Panc1 (cell line): ENCODE results near the gene MOB4. TPM values are rescaled to one million over a fixed set of nuclear protein-coding genes. Genes with fewer than 3 reads are reported as not detected.

Experiments used
- ATAC-seq: fragments of 200-7000 bp; cut with Tn5 transposase; 2 replicates; pipeline ENCODE4 v1.9.1; 2020; ENCODE audit warnings: mild to moderate bottlenecking, moderate library complexity
- BruUV-seq: library from RNA; stranded (reverse); fragments of 400-500 nt; replicated peaks from 2 replicates; lab custom pipeline; 2021; lab: Mats Ljungman, UMichigan
- CTCF ChIA-PET: fragments of 300-600 bp; sonication (Branson Sonifier 250); formaldehyde crosslinking; loops from one replicate; lab custom pipeline; 2022; ENCODE audit warnings: antibody characterized with exemption; lab: Charles Lee
- POLR2A ChIA-PET: fragments of 300-600 bp; sonication (Branson Sonifier 250); formaldehyde crosslinking; loops from one replicate; lab custom pipeline; 2022; ENCODE audit warnings: antibody characterized with exemption; lab: Charles Lee
- DNase-seq: peaks from one replicate; pipeline ENCODE4 v3.0.0-alpha.2; 2010; ENCODE audit warnings: low read depth, low spot score
- H3K27ac ChIP-seq: 2 replicates; pipeline ENCODE4 v1.5.1; 2011; ENCODE audit warnings: mild to moderate bottlenecking, low read length, inconsistent platforms
- H3K27me3 ChIP-seq: fragments of 200-500 bp; sonication (Bioruptor generic); 2 replicates; pipeline ENCODE4 v1.6.0; 2014; ENCODE audit warnings: low read length, inconsistent platforms; ENCODE audit not compliant: control insufficient read depth, insufficient read depth
- H3K36me3 ChIP-seq: fragments of 200-500 bp; sonication (Bioruptor generic); 2 replicates; pipeline ENCODE4 v1.5.1; 2014; ENCODE audit warnings: inconsistent platforms, mild to moderate bottlenecking, low read length, moderate library complexity; ENCODE audit not compliant: control insufficient read depth, insufficient read depth
- H3K4me1 ChIP-seq: 2 replicates; pipeline ENCODE4 v1.5.1; 2011; ENCODE audit warnings: inconsistent platforms, mild to moderate bottlenecking, low read length, moderate library complexity; ENCODE audit not compliant: control insufficient read depth, insufficient read depth
- H3K4me3 ChIP-seq, 2 experiments: 2 replicates each; pipeline ENCODE4 v1.5.1; 2011 to 2012; ENCODE audit warnings: low read depth in 2 of 2, low read length in 2 of 2, mild to moderate bottlenecking in 2 of 2, inconsistent platforms in 1 of 2, moderate library complexity in 1 of 2
- H3K9me3 ChIP-seq: fragments of 200-500 bp; sonication (Bioruptor generic); 2 replicates; pipeline ENCODE4 v1.5.1; 2014; ENCODE audit warnings: low read depth, mild to moderate bottlenecking, inconsistent platforms, low read length, moderate library complexity; ENCODE audit not compliant: control insufficient read depth, insufficient read depth
- POLR2AphosphoS5 ChIP-seq: IDR thresholded peaks from 2 replicates; pipeline ENCODE4 v1.6.1; 2012; ENCODE audit warnings: mild to moderate bottlenecking, low read depth, low read length, moderate library complexity
- SIN3A ChIP-seq: IDR thresholded peaks from 2 replicates; pipeline ENCODE4 v1.6.1; 2012; ENCODE audit warnings: low read depth, mild to moderate bottlenecking, low read length, moderate library complexity, borderline replicate concordance; ENCODE audit not compliant: insufficient read depth
- TCF7L2 ChIP-seq: IDR thresholded peaks from 2 replicates; pipeline ENCODE4 v1.6.1; 2011; ENCODE audit warnings: mild to moderate bottlenecking, low read depth, low read length, inconsistent platforms
- in situ Hi-C: cut with HindIII; loops from 2 replicates; pipeline ENCODE4 v1.10.0; 2016; ENCODE audit warnings: low sequenced_read_pairs, low pct_unique_long_range_greater_than_20kb
- intact Hi-C: fragments of 100-400 bp; cut with micrococcal nuclease; formaldehyde crosslinking; loops from one replicate; pipeline ENCODE4 v1.10.0; 2022; ENCODE audit not compliant: unreplicated experiment
- total RNA-seq: library from RNA; stranded (reverse); gene quantifications from one replicate; pipeline ENCODE4 v1.2.1, GENCODE V29; 2021; ENCODE audit not compliant: unreplicated experiment
- TF ChIP-seq, protein P1 (sequence below), 2 experiments: IDR thresholded peaks; 2 replicates each; pipeline ENCODE4 v1.6.1; 2011 to 2012; ENCODE audit warnings: low read depth in 2 of 2, control low read depth in 1 of 2, low read length in 1 of 2, mild to moderate bottlenecking in 1 of 2, moderate library complexity in 1 of 2; ENCODE audit not compliant: insufficient read depth in 1 of 2
- TF ChIP-seq, protein P2 (sequence below): fragments of 450-650 bp; IDR thresholded peaks from 2 replicates; pipeline ENCODE4 v1.5.1; 2017; ENCODE audit warnings: mild to moderate bottlenecking

MOB4 gene
- total RNA-seq, 1 experiment from 2014 or later, result 25.6 TPM

DNA sequence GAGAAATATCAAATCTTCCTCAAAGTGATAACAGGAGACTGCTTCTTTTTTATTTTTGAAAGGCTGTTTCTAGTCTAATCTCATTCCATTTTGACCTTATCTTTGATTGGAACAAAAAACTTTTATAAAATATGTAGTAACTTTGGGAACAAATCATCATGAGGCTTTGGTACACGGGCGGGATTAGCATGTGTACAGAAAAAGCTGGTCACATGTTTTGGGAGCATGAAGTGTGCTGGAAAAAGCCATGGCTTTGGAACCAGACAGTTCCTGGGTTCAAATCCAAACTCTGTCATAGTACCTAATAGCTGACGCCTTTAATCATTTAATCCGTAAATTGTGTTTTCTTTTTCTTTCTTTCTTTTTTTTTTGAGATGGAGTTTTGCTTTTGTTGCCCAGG lies 81.3 kb downstream of the MOB4 start:
- ATAC-seq (no peak), DNase-seq (no peak)
- Histone ChIP-seq H3K27me3 (peaks cover 4% of the 10 kb centered on the region; the same call in 1 of the 2 replicates), H3K27ac (no peak overlapping the region), H3K4me1 (no peaks in the 10 kb centered on the region), H3K9me3 (no peaks in the 10 kb centered on the region), H3K36me3 (no peaks in the 10 kb centered on the region), H3K4me3 (no peak overlapping the region)
- POLR2A ChIA-PET, result no interaction called here
- TF ChIP-seq, protein P1, sequence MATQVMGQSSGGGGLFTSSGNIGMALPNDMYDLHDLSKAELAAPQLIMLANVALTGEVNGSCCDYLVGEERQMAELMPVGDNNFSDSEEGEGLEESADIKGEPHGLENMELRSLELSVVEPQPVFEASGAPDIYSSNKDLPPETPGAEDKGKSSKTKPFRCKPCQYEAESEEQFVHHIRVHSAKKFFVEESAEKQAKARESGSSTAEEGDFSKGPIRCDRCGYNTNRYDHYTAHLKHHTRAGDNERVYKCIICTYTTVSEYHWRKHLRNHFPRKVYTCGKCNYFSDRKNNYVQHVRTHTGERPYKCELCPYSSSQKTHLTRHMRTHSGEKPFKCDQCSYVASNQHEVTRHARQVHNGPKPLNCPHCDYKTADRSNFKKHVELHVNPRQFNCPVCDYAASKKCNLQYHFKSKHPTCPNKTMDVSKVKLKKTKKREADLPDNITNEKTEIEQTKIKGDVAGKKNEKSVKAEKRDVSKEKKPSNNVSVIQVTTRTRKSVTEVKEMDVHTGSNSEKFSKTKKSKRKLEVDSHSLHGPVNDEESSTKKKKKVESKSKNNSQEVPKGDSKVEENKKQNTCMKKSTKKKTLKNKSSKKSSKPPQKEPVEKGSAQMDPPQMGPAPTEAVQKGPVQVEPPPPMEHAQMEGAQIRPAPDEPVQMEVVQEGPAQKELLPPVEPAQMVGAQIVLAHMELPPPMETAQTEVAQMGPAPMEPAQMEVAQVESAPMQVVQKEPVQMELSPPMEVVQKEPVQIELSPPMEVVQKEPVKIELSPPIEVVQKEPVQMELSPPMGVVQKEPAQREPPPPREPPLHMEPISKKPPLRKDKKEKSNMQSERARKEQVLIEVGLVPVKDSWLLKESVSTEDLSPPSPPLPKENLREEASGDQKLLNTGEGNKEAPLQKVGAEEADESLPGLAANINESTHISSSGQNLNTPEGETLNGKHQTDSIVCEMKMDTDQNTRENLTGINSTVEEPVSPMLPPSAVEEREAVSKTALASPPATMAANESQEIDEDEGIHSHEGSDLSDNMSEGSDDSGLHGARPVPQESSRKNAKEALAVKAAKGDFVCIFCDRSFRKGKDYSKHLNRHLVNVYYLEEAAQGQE (IDR thresholded peaks at IDR 0.05; ENCODE audit: insufficient read depth in 1 of 2, low read depth in 2 of 2, low read length in 1 of 2), result no peak
- TF ChIP-seq TCF7L2, result no peak
- TF ChIP-seq SIN3A, result no peak
- intact Hi-C loops (loop anchor here (10.0 kb wide), 1 partner anchor 178 kb away; no protein-coding TSS in a partner anchor), in situ Hi-C loops (no loop called here)
- CTCF ChIA-PET, result no interaction called here
- BruUV-seq, result no TSS peak

GRCh38 chr2:197598450-197598849 lies 82.6 kb downstream of the MOB4 start:
- in situ Hi-C loops (no loop called here), intact Hi-C loops (loop anchor here (10.0 kb wide), 1 partner anchor 176 kb away; no protein-coding TSS in a partner anchor)
- H3K4me3 ChIP-seq, result no peak overlapping the region
- TF ChIP-seq POLR2AphosphoS5 (no peak), SIN3A (no peak), TCF7L2 (no peak)
- TF ChIP-seq, protein P1 (IDR thresholded peaks at IDR 0.05; ENCODE audit: insufficient read depth in 1 of 2, low read depth in 2 of 2, low read length in 1 of 2), result no peak
- TF ChIP-seq, protein P2, sequence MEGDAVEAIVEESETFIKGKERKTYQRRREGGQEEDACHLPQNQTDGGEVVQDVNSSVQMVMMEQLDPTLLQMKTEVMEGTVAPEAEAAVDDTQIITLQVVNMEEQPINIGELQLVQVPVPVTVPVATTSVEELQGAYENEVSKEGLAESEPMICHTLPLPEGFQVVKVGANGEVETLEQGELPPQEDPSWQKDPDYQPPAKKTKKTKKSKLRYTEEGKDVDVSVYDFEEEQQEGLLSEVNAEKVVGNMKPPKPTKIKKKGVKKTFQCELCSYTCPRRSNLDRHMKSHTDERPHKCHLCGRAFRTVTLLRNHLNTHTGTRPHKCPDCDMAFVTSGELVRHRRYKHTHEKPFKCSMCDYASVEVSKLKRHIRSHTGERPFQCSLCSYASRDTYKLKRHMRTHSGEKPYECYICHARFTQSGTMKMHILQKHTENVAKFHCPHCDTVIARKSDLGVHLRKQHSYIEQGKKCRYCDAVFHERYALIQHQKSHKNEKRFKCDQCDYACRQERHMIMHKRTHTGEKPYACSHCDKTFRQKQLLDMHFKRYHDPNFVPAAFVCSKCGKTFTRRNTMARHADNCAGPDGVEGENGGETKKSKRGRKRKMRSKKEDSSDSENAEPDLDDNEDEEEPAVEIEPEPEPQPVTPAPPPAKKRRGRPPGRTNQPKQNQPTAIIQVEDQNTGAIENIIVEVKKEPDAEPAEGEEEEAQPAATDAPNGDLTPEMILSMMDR, result no peak
- ChIA-PET CTCF (no interaction called here), POLR2A (no interaction called here)
- ATAC-seq (no peak), DNase-seq (no peak)
- H3K27ac ChIP-seq, result no peak overlapping the region
- H3K9me3 ChIP-seq, result no peaks in the 10 kb centered on the region
- H3K4me1 ChIP-seq, result no peaks in the 10 kb centered on the region
- peaks cover 4% of the 10 kb centered on the region; the same call in 1 of the 2 replicates for H3K27me3 ChIP-seq
- H3K36me3 ChIP-seq, result no peaks in the 10 kb centered on the region
- BruUV-seq, result no TSS peak
